ENCODE measurements around the gene WBP2. TPM values are rescaled to one million over a fixed set of nuclear protein-coding genes. Genes with fewer than 3 reads are reported as not detected.

WBP2 gene
- total RNA-seq, 1 experiment from 2014 or later, result 132 TPM

GRCh38 chr17:75892556-75893224, 37.6 kb upstream of the WBP2 start:
- no peak for TF ChIP-seq EGR1 (IDR thresholded peaks at IDR 0.05; ENCODE audit: low read depth)
- no peak for TF ChIP-seq ATF3 (IDR thresholded peaks at IDR 0.05)
- TF ChIP-seq SP1 (IDR thresholded peaks at IDR 0.05; ENCODE audit: low read depth), result no peak
- TF ChIP-seq POLR2A (IDR thresholded peaks at IDR 0.05; ENCODE audit: borderline replicate concordance, extremely low read depth, insufficient read depth, insufficient read length), result no peak
- no peak for TF ChIP-seq TCF7L2 (IDR thresholded peaks at IDR 0.05; ENCODE audit: borderline replicate concordance, extremely low read depth, insufficient read depth, insufficient read length)
- TF ChIP-seq ZNF274 (IDR thresholded peaks at IDR 0.05; ENCODE audit: low read depth, low read length), result no peak
- no peak for TF ChIP-seq MAX (IDR thresholded peaks at IDR 0.05)
- TF ChIP-seq ZBTB33 (IDR thresholded peaks at IDR 0.05; ENCODE audit: extremely low read depth, insufficient replicate concordance, low read length), result no peak
- TF ChIP-seq FOSL1 (IDR thresholded peaks at IDR 0.05; ENCODE audit: low read depth), result no peak
- no peak for TF ChIP-seq EZH2 (IDR thresholded peaks at IDR 0.05)
- no peak for TF ChIP-seq CBX3 (IDR thresholded peaks at IDR 0.05; ENCODE audit: low read depth)
- no peak overlapping the region for H2AFZ ChIP-seq (ENCODE audit: low read depth, low read length, poor library complexity, severe bottlenecking)
- H3K27me3 ChIP-seq (ENCODE audit: insufficient read depth, low read length), result no peaks in the 10 kb centered on the region
- BruUV-seq (replicated peaks), result no TSS peak
- no peak overlapping the region for H3K9ac ChIP-seq (ENCODE audit: low read length)
- intact Hi-C loops (cut with micrococcal nuclease), result no loop called here
- CTCF ChIA-PET, result interaction anchor here (0.6 to 1.0 kb wide), 2 partner anchors 13 to 38 kb away, joined by 3 read pairs; partner anchors contain the start of gene WBP2
- H3K4me3 ChIP-seq (replicated peaks in 1 of 2; ENCODE audit: low read depth in 1 of 2, low read length in 2 of 2), result no peak overlapping the region
- RAD21 ChIA-PET (ENCODE audit: low non-redundant PET in 1 of 2, low total read pairs in 2 of 2, uncharacterized antibody in 2 of 2, unreplicated experiment in 2 of 2), result no interaction called here
- no peaks in the 10 kb centered on the region for H3K9me3 ChIP-seq (ENCODE audit: control insufficient read depth in 1 of 2, insufficient read depth in 1 of 2, low read depth in 1 of 2, low read length in 2 of 2)
- no peak for ATAC-seq
- H3K79me2 ChIP-seq (ENCODE audit: insufficient read depth, low read length), result peaks cover 25% of the 10 kb centered on the region; the same call in 1 of the 2 replicates
- no peak for DNase-seq (ENCODE audit: low read depth, low spot score)
- POLR2A ChIA-PET, result interaction anchor here (1.5 to 5.1 kb wide), 2 partner anchors 14 to 113 kb away, joined by 4 to 22 read pairs; partner anchors contain the start of gene TRIM47
- H4K20me1 ChIP-seq (ENCODE audit: insufficient read depth), result no peaks in the 10 kb centered on the region
- H3K4me2 ChIP-seq (ENCODE audit: low read length), result no peak overlapping the region
- H3K9me2 ChIP-seq (ENCODE audit: insufficient read depth), result no peaks in the 10 kb centered on the region
- peaks cover 0 to 4% of the 10 kb centered on the region in 2 experiments; a peak in 1 of 4 replicates for H3K36me3 ChIP-seq (ENCODE audit: control insufficient read depth in 1 of 2, insufficient read depth in 2 of 2, low read length in 2 of 2)
- H3K27ac ChIP-seq (ENCODE audit: low read depth, low read length), result no peak overlapping the region; the same call in 1 of the 2 replicates
- H3K4me1 ChIP-seq (ENCODE audit: control insufficient read depth in 1 of 2, insufficient read depth in 2 of 2, low read length in 2 of 2), result peaks cover 20 to 40% of the 10 kb centered on the region in 2 experiments

Data from HCT116 (cell line).